HL-60 (cell line): ENCODE measurements around the gene ATE1.

Experiments
- GABPA ChIP-seq: IDR thresholded peaks from 2 replicates; pipeline ENCODE4 v1.6.1; 2012; ENCODE audit warnings: low read depth
- POLR2AphosphoS5 ChIP-seq: IDR thresholded peaks from 2 replicates; pipeline ENCODE4 v1.6.1; 2012; ENCODE audit warnings: low read depth
- SPI1 ChIP-seq: IDR thresholded peaks from 2 replicates; pipeline ENCODE4 v1.6.1; 2012; ENCODE audit warnings: low read depth, mild to moderate bottlenecking, borderline replicate concordance
- TF ChIP-seq, protein P1 (sequence below): IDR thresholded peaks from one replicate; pipeline ENCODE4 v1.5.1; 2011; ENCODE audit warnings: low read length, control low read depth, inconsistent platforms; ENCODE audit not compliant: insufficient read depth
- TF ChIP-seq, protein P2 (sequence below): IDR thresholded peaks from 2 replicates; pipeline ENCODE4 v1.6.1; 2012; ENCODE audit warnings: low read depth; ENCODE audit not compliant: insufficient replicate concordance

DNA sequence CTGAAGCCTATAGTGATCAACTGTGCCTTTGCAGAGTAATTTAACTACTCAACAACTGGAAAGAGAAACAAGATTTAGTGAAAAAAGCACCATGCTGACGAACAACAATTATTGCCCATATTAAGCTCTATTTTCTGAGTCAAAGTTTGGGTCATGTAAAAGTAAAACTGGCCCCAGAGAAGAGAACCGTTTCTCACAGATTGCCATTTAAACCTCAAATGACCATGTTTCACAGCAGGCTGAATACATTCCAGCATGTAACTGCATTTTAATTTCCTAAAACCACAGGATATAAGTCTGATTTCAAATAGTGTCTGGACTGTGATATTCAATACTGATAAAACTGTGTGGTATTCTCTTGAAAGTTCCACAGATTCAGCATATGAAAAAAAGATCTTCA, 140.7 kb downstream of the ATE1 start:
- TF ChIP-seq POLR2AphosphoS5 (no peak), GABPA (no peak), SPI1 (no peak)
- TF ChIP-seq, protein P1, sequence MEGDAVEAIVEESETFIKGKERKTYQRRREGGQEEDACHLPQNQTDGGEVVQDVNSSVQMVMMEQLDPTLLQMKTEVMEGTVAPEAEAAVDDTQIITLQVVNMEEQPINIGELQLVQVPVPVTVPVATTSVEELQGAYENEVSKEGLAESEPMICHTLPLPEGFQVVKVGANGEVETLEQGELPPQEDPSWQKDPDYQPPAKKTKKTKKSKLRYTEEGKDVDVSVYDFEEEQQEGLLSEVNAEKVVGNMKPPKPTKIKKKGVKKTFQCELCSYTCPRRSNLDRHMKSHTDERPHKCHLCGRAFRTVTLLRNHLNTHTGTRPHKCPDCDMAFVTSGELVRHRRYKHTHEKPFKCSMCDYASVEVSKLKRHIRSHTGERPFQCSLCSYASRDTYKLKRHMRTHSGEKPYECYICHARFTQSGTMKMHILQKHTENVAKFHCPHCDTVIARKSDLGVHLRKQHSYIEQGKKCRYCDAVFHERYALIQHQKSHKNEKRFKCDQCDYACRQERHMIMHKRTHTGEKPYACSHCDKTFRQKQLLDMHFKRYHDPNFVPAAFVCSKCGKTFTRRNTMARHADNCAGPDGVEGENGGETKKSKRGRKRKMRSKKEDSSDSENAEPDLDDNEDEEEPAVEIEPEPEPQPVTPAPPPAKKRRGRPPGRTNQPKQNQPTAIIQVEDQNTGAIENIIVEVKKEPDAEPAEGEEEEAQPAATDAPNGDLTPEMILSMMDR, result no peak
- TF ChIP-seq, protein P2, sequence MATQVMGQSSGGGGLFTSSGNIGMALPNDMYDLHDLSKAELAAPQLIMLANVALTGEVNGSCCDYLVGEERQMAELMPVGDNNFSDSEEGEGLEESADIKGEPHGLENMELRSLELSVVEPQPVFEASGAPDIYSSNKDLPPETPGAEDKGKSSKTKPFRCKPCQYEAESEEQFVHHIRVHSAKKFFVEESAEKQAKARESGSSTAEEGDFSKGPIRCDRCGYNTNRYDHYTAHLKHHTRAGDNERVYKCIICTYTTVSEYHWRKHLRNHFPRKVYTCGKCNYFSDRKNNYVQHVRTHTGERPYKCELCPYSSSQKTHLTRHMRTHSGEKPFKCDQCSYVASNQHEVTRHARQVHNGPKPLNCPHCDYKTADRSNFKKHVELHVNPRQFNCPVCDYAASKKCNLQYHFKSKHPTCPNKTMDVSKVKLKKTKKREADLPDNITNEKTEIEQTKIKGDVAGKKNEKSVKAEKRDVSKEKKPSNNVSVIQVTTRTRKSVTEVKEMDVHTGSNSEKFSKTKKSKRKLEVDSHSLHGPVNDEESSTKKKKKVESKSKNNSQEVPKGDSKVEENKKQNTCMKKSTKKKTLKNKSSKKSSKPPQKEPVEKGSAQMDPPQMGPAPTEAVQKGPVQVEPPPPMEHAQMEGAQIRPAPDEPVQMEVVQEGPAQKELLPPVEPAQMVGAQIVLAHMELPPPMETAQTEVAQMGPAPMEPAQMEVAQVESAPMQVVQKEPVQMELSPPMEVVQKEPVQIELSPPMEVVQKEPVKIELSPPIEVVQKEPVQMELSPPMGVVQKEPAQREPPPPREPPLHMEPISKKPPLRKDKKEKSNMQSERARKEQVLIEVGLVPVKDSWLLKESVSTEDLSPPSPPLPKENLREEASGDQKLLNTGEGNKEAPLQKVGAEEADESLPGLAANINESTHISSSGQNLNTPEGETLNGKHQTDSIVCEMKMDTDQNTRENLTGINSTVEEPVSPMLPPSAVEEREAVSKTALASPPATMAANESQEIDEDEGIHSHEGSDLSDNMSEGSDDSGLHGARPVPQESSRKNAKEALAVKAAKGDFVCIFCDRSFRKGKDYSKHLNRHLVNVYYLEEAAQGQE, result no peak
